Right lobe of liver (tissue), 4 donors: ENCODE data around the gene ALDH16A1.

Experiments
- CTCF ChIP-seq, 4 donors: fragments of 200-600 bp in 3 of 4; fragments of 450-650 bp in 1 of 4; IDR thresholded peaks; one replicate each; pipeline versions ENCODE4 v1.5.1 to v1.8.0; 2016 to 2022; ENCODE audit warnings: antibody characterized with exemption in 4 of 4, mild to moderate bottlenecking in 2 of 4
- POLR2A ChIP-seq: fragments of 450-650 bp; IDR thresholded peaks from one replicate; pipeline ENCODE4 v1.6.1; 2017; ENCODE audit warnings: antibody characterized with exemption, mild to moderate bottlenecking
- donor health status: DM: no; HTN: no; CAD: no.
- donor health status: DM: no; HTN: no; CAD: no.
- donor health status: DM: no; HTN: yes; CAD: no.

- no peak for TF ChIP-seq CTCF (IDR thresholded peaks at IDR 0.05)
- TF ChIP-seq POLR2A = no peak
These were observed 36.0 kb downstream of the ALDH16A1 start for GRCh38 chr19:49488863-49489537.
